ENCODE measurements around the gene NEURL1B. TPM values are rescaled to one million over a fixed set of nuclear protein-coding genes. Genes with fewer than 3 reads are reported as not detected.

The NEURL1B gene, protein sequence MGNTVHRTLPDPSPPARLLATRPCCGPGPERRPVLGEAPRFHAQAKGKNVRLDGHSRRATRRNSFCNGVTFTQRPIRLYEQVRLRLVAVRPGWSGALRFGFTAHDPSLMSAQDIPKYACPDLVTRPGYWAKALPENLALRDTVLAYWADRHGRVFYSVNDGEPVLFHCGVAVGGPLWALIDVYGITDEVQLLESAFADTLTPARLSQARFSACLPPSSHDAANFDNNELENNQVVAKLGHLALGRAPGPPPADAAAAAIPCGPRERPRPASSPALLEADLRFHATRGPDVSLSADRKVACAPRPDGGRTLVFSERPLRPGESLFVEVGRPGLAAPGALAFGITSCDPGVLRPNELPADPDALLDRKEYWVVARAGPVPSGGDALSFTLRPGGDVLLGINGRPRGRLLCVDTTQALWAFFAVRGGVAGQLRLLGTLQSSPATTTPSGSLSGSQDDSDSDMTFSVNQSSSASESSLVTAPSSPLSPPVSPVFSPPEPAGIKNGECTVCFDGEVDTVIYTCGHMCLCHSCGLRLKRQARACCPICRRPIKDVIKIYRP
- total RNA-seq = 0.40 and 0.93 TPM in 2 replicates

DNA sequence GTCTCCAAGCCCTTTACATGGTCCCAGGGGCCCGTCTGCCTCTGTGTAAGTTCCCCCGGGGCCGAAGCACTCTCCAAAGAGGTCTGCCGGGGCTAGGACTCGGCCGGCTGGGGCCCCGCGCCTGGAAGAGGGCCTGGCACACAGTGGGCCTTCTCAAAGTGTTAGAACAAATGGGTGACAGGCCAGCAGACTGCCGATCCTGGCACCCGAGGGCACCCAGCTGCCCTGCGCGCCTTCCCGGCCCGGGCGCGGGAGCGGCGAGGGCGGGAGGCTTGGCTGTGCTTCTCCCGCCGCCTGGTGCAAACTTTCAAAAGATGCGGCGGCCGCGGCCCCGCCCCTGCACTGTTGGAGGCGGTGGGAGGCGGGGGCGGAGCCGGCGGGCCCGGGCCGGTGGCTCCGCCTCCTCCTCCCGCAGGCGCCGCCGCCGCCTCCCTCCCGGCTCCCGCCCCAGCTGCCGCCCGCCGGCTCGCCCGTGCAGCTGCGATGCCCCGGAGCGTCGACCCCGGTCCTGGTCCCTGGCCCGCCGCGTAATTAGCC lies at the start of gene NEURL1B:
Gene NEURL1B, plus strand, starts transcription at position 442 of the 537 bp plus-strand sequence. CDS start 144 bp downstream, outside the sequence.

Small RNA genes lying within 50 kb of the gene (small RNA-seq; reads per million reads assigned to genes)
- gene AC027309.2 (not detected), gene MIR5003 (not detected)

Other genes with a start within 250 kb of the NEURL1B start
- gene SH3PXD2B, start 186.7 kb upstream of the NEURL1B start, total RNA-seq = 33.8 and 36.3 TPM in 2 replicates
- gene DUSP1, start 129.9 kb downstream of the NEURL1B start, total RNA-seq = 56.5 and 73.1 TPM in 2 replicates
- 74.6 and 145 TPM in 2 replicates for gene ERGIC1, start 193.0 kb downstream of the NEURL1B start, total RNA-seq